NK-92 (cell line): ENCODE data around the gene PCNX4.

Source experiments
- DNase-seq: peaks from one replicate; lab custom pipeline; 2025; ENCODE audit not compliant: unreplicated experiment; lab: John Stamatoyannopoulos, UW

PCNX4 gene

DNA sequence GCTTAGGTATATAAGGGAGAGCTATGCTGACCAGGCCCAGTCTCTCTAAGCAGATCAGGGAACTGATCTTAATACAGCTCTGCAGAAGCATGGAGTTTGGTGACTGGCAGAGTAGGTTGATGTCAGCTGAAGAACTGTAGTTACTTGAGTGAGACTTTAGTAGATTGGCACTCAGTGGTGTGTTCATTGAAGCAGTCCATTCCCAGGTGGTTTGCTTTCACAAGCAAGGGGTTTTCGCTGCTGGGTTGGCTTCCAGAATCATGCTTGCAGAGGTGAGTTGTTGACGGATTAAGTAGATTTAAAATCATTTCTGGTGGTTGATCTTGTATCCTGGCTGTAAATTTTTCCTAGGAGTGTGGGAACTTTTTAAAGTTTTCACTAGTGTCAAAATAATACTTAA, 80.0 kb downstream of the PCNX4 start:
- DNase-seq, result no peak

DNA sequence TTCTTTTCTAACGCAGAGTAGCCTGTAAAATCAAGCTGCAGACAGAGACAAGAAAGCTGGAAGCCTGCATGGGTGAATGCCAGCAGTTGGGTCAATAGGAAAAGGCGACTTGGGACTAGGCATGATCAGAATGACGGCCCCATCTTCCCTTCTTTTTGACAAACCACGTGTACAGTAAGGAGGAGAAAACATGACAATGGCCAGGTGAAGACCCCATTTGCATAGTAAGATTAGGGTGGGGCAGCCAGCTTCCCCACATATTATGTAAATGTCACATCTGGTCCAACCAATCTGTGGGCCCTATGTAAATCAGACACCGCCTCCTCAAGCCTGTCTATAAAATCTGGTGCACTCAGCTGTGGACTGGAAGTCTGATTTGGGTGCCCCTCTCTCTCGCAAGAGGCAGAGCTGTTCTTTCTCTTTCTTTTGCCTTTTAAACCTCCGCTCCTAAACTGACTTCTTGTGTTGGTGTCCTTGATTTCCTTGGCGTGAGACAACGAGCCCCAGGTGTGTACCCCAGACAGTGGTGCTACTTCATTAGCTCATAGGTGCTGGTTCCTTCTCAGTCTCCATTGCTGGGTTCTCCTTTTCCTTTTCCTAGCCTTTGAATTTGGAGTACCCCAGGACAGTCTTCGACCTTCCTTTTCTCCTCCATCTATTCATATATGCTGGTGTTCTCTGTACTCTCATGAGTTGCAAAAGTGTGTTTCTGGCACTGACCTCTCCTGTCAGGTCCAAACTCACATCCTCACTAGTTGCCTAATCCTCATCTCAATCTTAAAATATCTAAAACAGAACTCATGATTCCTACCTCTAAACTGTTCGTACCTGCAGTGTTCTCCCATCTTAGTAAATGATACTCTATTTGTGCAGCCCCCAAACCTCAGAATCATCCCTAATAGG, 82.9 kb downstream of the PCNX4 start:
- no peak for DNase-seq

- DNase-seq, result no peak
These were observed 83.7 kb downstream of the PCNX4 start for GRCh38 chr14:60175255-60175902.

DNA sequence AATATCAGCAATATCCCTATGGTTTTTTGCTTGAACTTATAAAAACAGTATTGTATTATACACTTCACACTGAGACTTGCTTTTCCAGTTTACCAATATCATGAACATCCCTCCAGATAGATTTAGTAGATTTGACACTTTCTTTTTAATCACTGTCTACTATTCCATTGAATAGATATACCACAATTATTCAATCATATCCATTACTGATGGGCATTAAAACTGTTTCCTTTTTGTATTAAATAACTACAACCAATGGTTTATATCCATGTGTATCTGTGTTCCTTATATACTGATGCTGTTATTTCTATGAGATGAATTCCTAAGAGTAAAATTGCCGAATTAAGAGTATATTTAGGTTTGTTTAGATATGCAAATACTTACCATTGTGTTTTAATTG, 86.4 kb downstream of the PCNX4 start:
- no peak for DNase-seq

- DNase-seq, result no peak
These were observed 87.1 kb downstream of the PCNX4 start for GRCh38 chr14:60178820-60179219.

DNA sequence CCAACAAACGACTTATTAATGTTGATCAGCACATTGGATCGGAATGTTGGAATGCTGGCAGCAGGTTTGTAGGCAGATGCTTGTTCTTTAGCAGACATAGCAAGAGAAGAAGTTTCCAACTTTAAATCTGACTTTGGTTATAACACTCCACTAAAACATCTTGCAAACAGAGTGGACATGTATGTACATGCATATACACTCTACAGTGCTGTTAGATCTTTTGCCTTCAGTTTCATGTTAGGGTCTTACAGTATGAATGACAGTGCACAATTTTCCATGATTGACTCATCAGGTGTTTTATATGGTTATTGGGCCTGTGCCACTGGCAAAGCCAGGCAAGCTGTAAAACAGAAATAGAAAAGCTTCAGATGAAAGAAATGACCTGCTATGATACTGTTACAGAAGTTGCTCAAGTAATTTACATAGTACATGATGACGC, 87.7 kb downstream of the PCNX4 start:
- DNase-seq, result no peak

- DNase-seq, result no peak
These were observed 91.4 kb downstream of the PCNX4 start for GRCh38 chr14:60183138-60183537.

DNA sequence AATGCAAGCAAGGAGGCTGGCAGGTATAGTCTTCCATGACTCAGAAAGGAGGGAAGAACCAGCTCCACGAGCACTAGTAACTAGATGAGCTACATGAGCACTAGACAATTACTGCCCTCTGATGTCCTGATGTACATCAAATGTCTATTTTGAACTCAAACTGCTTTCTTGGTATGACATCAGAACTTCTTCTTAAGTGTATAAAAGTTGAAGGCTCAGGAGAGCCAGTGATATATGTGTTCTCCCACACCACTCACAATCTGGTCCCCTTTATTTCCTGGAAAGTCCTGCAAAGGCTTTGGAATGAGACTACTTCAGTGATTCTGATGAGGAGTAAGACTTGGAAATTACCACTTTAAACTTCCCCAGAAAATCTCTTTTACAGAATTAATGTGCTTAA, 92.0 kb downstream of the PCNX4 start:
- no peak for DNase-seq

DNA sequence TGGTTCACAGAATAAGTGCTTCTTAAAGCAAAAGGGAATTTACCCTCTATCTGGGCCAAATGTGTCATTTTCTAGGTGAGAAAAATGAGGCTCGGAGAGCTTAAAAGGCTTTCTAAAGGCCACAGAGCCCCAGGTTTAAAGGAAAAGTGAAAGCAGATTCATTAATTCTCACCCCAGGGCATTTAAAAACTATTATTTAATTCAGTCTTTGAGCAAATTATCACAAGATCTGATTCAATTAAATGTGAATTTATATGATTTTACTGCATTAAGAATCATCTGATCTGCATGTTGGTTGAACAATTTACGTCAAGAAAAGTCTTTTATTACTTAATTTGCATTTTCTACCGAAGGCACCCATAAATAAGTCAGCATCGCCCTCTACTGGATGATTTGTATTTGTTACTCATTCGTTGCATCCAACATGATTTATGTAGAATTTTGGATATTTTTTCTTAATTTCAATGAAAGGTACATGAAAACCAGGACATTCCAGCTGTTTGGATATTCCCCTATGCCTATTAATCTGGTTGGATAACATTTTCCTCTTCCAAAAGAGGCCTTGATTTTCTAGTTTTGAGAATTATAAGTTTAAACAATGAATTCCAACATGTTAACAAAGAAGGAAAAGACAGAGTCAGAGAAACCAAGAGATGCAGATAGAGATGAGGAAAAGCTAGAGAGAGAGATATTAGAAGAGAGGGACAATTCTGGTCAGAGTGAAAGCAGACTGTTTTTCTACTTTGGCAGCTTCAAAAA, 92.6 kb downstream of the PCNX4 start:
- DNase-seq, result no peak

- DNase-seq, result no peak
These were observed 93.3 kb downstream of the PCNX4 start for GRCh38 chr14:60184905-60185555.

DNA sequence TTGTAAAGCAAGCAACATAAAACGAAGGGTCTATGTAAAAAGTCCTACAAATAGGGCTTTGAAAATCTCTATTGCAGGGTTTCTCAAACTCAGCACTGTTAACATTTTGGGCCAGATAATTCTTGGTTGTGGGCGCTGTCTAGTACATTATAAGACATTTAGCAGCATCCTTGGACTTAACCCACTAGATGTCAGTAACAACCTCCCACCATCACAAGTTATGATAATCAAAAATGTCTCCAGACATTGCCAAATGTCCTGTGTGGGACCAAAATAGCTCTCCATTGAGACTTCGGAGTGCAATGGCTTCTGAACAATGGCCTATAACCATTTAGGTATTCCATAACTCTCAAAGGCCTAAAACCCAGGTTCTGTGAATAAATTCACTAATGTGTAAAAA, 96.4 kb downstream of the PCNX4 start:
- no peak for DNase-seq

GRCh38 chr14:60188696-60189095, 97.0 kb downstream of the PCNX4 start:
- no peak for DNase-seq

- DNase-seq, result no peak
These were observed 98.5 kb downstream of the PCNX4 start for GRCh38 chr14:60189923-60190840.

GRCh38 chr14:60195179-60195810, 103.6 kb downstream of the PCNX4 start:
- DNase-seq, result no peak

GRCh38 chr14:60196291-60196690, 104.6 kb downstream of the PCNX4 start:
- DNase-seq, result no peak

- no peak for DNase-seq
These were observed 106.0 kb downstream of the PCNX4 start for GRCh38 chr14:60197629-60198303.

GRCh38 chr14:60199321-60199720, 107.6 kb downstream of the PCNX4 start:
- no peak for DNase-seq

DNA sequence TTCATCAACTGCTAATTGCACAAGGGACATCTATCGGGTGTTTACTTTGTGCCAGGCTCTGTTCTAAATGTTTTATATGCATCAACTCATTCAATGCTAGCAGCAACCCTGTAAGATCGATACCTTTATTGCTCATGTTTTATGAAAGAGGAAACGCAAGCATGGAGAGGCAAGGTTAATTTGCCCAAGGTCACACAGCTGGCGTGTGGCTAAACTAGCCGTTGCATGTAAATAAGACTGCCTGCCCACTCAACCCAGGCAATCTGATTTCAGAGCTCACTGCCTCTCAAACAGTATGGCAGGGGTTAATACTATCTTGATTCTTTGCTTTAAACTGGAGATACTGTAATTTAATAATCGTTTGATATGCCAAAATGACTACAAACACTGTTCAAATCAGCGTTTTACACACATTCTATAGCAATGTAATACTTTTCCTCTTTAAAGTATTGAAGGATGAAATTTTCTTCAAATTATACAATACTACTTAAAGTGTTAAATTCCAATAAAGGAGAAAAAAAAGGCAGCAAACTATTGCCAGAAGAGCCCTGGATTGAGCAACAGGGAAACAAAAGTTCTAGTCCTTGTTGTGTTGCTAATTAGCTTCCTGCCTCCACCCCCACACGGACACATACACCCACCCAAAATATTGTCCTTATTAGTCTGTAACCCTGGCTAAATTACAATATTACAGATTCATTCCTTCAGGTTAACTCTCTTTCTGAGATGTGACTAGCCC, 112.5 kb downstream of the PCNX4 start:
- DNase-seq, result no peak
